ENCODE results near the gene BRSK1.

The BRSK1 gene

DNA sequence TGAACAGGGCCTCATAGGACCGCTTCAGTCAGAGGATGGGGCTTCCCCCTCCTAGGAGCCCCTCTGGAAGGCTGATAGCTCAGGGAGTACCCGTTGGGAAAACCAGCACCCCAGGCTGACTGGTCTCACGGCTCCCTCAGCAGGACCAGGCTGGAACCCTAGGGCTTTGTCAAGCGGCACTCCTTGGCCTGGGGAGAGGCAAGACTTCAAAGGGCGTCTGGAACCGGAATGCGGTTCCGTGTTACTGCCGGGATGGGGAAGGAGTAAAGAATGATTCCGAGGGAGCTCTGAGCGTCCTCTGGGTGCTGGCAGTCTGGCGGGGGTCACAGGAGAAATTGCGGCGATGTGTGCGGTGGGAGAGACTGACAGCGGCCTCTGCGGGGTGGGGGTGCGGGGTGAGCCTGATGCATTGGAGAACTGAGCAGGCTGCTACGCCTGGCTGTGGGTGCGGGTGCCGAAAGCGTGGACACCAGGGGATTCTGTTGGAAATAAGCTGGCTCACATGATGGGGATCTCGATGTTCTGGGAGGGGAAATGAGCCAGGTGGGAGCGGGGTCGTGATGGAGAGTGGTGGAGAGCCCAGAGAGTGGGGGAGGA lies 68.8 kb downstream of the BRSK1 start:
- DNase-seq (ENCODE audit: low spot score), result no peak

DNA sequence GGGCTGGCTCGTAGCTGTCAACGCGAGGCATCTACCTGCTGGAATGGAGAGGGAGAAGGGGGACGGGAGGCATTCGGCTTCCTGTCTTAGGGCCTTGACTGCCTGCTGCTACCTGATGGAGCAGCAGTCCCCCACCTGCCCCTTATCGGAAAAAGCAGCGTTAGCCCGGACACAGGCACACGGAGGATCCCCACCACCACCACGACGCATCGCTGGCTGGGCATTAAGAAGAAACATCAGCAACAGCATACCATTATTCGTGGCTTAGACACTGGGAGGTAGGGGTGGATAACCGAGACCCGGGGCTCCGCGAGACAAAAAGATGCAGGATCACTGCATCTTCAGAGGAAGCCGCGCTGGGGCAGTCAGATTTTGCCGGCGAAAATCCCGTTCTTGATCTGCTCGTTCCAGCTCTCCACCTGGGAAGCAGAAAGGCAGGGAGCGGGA lies 69.6 kb downstream of the BRSK1 start:
- no peak for DNase-seq (ENCODE audit: low spot score)

DNA sequence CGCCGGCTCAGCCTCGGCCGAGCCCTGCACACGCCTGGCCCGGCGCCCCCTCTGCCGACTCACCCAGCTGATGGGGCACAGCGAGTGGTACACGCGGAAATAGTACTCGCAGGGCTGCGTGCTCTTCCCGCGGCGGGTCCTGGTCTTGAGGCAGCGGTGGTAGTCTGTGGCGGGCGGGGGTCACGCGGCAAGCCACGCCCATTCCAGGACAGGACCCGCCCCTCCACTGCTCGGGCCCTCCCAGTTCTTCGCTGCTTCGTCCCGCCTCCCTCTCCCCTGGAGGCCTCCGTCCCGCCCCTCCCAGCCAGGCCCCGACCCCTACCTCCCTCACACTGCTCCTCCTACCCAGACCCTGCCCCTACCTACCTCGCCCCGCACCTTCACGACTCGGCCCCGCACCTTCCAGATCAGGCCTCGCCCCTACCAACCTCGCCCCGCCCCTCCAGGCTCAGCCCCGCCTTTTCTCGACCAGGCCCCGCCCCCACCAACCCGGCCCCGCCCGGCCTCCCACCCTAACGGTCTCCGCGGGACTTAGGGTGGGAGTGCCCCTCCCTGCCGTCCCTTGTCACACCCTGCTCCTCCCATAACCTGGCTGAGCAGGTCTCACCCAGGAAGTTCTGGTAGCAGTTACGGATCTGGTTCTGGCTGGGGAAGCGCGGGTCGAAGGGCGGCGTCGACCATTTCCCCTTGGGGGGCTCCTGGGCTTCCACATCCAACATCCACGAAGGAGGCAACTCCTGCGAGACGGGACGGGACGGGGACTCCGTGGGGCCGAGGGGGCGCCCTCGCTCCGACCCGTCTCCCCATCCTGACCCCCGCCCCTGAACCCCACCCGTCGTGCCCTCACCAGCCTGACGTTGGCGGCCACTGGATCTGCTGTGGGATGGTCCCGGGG lies 70.3 kb downstream of the BRSK1 start:
- no peak for DNase-seq (ENCODE audit: low spot score)

DNA sequence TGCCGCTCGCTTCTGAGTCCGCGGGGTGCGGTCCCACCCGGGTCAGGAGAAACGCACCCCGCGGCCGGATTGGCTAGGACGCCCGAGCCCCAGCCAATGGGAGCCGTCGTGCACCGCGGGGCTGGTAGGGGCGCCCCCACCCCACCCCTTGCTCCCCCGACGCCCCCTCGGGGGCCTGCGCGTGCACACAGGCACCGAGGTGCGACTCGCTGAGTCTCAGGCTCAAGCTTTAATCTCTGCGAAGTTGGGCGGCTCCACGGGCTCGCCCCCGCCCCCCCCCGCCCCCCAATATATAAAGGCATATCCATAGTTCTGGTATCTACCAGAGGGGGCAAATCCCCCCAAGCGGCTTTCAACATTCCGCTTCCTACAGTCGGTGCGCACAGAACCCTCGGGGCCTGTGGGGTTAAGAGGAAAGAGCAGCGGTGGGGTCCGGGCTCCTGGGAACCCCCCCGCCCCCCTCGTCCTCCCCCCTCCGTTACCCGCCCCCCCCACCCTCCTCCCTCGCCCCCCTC lies 71.0 kb downstream of the BRSK1 start, which contains the start of gene COX6B2:
COX6B2 (minus strand) TSS at position 22 of the 515 bp plus-strand sequence. CDS start 198 bp downstream, outside the sequence.
- DNase-seq (ENCODE audit: low spot score), result no peak

DNA sequence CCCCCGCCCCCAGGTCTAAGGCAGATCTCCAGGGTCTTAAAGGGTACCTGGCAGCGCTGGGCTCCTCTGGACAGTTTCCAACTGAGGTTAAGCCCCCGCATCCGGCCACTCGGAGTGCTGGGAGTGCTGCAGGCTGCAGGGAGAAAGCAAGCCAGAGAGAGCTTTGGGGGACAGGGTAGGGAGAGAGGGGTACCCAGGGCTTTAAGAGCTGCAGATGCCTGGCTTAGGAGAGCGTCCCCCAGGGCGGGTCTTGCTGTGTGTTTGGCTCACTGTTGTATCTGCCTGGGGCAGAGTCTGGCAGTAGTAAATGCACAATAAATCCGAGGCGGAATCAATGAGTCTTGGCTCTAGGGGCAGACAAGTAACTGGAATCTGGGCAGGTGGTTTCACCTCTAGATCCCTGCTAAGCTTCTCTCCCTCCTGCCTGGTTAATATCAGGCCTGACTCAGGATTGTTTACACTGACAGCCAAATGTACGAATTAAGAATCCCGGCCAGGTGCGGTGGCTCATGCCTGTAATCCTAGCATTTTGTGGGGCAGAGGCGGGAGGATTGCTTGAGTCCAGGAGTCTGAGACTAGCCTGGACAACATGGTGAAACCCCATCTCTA lies 71.5 kb downstream of the BRSK1 start:
- DNase-seq (ENCODE audit: low spot score), result no peak

DNA sequence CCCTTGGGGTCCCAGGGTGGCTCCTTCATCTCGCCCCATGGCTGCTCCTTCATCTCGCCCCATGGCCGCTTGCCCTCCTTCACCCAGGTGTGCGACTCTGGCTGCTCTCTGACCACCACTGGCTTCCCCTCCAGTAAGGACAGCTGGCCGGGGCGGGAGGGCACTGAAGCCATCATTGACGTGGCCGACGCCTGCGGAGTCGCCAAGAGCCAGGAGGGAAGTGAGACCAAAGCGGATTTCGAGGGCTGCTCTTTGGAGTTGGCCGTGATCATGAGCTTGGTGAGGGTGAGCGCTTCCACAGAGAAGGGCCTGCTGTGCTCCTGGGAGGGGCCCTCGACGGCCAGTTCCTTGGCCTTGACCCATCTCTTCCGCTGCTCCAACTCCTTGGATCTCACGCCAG lies 74.7 kb downstream of the BRSK1 start:
- DNase-seq (ENCODE audit: low spot score), result no peak

DNA sequence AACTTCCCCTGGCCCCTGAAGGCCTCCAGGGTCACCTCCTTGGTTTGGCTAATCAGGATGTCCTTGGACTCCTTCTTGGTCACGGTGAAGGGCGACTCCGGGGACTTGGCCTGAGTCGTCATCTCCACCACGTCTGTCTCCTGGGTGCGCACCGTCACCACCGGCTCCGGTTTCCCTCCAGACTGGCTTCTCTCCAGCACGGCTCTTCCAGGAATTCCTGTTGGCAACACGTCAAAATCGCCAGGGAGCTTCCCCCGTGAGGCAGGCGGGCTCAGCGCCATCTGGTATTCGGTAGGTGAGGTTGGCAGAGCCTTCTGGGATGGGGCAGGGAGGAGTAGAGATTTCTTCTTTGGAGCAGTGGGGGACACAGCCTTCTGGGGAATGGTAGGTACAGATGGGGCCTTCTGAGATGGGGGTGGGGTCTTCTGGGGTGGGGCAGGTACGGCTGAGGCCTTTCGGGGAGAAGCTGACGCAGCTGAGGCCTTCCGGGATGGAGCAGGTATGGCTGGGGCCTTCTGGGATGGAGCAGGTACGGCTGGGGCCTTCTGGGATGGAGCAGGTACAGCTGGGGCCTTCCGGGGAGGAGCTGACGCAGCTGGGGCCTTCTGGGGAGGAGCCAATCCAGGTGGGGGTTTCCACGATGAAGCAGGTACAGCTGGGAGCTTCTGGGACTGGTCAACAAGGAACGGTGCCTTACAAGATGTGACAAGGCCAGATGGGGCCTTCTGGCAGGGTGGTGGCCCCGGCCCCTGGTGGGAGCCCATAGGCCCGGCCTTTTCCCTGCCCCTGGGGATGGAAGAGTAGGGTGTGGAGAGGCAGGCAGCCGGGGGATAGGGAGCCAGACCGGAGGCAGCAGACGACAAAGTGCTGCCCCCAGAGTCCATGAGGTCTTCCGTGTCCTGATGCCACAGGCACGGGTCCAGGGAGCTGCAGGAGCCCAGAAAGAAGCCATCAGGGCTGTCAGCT lies 75.4 kb downstream of the BRSK1 start:
- no peak for DNase-seq (ENCODE audit: low spot score)

DNA sequence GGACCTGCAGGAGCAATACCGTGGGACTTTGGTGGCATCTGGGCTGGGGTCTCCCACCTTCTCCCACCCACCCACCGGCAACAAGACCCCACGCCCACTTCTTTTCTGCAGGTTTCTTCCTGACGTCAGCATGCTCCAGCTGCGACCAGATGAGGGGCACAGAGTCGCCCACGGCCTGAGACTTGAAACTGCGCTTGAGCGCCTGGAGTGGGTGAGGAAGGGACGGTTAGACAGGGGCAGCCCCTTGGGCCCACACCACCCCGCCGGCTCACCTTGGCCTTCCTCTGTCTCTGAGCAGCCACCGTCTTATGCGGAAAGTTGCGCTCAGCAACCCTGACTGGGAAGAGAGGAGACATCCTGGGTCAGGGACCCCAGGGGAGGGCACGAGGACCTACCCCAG lies 77.1 kb downstream of the BRSK1 start:
- DNase-seq (ENCODE audit: low spot score), result no peak

Small RNAs within 50 kb of the gene (small RNA-seq; reads per million reads assigned to genes)
- 0 reads per million in 2 experiments for gene MIR6802
- 0 reads per million in 2 experiments for gene MIR6803

All from SK-N-DZ (cell line).